NCI-H226 (cell line): Measurements from ENCODE around the gene EBF3.

Source experiments
- DNase-seq: peaks from one replicate; pipeline ENCODE4 v3.0.0-alpha.2; 2015

Gene EBF3

GRCh38 chr10:129971381-129972144 is 7.5 kb upstream of the EBF3 start:
- no peak for DNase-seq

GRCh38 chr10:129970465-129971364 is 6.6 kb upstream of the EBF3 start:
- no peak for DNase-seq

DNA sequence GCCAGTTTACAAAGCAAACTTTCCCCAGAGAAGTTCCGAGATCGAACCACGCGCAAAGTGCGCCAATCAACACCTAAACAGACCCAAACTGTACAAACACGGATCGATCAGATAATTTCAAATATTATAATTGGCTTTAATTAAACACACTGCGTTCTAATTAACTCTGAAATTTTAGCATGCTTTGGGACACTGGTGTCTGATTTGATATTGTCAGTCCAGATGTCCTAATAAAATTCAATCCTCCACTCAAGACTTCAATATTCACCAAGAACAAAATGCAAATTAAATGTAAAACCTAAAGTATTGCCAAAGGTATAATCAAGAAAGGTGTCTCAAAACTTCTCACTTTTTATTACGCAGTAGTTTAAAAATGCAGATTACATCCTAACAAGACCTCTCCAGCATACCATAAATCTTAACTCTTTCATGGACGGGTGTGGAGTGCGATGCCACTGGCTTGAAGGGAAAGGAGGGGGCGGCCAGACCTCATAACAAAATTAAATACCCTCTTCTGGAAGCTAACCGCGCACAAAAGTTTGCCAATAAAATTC is 5.9 kb upstream of the EBF3 start:
- DNase-seq: no peak

GRCh38 chr10:129969184-129969910 is 5.3 kb upstream of the EBF3 start:
- no peak for DNase-seq

GRCh38 chr10:129968853-129969183 is 4.7 kb upstream of the EBF3 start:
- DNase-seq: no peak

DNA sequence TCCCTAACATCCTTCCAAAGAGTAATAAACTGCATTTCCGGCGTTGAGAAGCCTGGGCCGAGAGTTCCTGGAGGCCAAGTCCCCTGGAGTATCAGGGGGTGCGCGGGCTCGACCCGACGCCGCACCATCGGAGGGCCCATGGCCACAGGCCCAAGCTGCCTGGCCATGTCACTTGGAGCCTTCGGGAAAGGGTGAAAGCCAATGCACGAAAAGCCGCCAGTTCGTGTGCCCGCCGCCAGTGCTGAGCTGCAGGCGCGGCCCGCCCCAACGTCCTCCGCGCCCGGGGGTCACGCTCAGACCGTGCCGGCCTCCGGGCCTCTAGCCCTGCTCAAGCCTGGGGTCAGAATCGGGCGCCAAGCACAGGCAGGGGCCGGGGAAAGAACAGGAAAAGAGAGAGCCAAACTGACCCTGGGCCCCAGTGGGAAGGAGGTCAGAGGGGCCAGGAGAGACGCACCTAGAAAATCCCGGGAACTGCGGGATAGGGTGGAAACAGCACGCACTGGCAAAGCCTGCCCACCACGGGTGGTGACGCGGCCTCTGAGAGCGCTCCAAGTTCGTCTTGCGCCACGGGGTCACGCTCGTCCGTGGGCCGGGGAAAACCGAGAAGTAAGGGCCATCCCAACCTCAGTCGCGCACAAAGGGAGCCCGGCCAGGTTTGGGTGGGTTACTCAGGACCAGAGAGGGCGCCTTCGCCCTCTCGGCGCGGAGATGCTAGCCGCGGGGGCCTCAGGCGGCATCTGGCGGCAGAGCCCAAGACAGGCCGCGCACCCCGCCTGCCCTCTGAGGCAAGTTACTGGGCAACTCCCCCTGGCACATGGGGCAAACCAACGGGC is 4.2 kb upstream of the EBF3 start:
- DNase-seq: no peak

DNA sequence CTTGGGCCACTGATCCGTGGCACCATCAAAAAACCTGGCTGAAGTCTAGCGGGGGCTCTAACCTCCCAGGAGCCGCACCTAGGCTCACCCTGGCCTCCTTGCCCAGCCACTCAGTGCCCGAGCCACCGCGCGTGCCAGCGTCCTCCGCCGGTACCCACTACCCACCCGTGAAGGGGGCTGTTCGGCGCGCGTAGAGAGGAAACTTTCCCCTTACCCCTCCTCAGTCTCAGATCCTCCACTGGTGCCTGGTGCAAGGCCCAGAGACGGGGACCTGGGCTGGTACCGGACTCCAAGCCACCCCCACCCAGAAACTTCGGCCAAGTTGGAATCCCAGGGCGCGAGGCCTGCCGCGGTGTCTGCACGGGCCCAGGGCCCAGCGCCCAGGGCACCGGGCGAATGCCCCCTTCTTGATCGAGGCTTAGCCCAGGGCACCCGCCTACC is 3.5 kb upstream of the EBF3 start:
- no peak for DNase-seq

GRCh38 chr10:129966889-129967578 is 3.0 kb upstream of the EBF3 start:
- no peak for DNase-seq

- no peak for DNase-seq
These were observed 2.4 kb upstream of the EBF3 start for GRCh38 chr10:129966370-129966888.

GRCh38 chr10:129965959-129966358 is 1.9 kb upstream of the EBF3 start:
- no peak for DNase-seq

- DNase-seq: no peak
These were observed 1.3 kb upstream of the EBF3 start for GRCh38 chr10:129965425-129965808.

- no peak for DNase-seq
These were observed 744 bp upstream of the EBF3 start for GRCh38 chr10:129964611-129965424.

DNA sequence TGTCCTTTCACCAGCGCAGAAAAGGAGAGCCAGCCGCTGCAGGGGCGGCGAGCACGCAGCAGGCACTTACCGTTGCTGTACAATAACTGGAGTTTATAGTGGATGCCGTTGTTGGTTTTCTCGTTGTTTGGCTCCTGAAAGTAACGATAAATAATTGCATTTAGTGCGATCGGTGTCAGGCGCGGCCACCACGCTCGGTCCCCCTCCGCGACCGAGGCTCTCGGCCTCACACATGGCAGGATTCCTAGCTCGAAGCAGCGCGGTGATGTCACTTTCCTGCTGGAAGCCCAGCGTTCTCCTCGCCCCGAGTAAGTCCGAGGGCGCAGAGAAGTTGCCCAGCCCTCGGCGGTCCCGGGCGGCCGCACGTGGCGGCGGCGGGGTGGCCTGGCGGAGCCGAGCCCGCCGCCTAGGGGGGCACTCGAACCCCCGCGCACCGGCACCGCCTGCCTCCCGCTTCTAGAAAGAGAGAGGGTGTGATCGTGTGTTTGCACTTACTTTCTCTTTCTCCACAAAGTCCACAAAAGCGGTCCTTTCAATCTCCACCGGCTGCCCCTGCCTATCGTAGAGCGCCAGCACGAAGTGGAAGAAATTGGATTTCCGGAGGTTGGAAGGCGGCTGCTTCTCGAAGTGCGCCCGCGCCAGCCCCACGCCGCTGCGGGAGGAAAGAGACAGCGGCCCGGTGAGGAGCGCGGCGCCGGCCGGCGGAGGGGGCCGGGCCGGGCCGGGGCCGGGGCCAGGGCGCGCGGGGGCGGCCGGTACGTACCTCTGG is 1.0 kb downstream of the EBF3 start:
- DNase-seq: no peak

GRCh38 chr10:129962031-129962871 is 1.8 kb downstream of the EBF3 start:
- no peak for DNase-seq

GRCh38 chr10:129961157-129961701 is 2.8 kb downstream of the EBF3 start:
- DNase-seq: no peak

DNA sequence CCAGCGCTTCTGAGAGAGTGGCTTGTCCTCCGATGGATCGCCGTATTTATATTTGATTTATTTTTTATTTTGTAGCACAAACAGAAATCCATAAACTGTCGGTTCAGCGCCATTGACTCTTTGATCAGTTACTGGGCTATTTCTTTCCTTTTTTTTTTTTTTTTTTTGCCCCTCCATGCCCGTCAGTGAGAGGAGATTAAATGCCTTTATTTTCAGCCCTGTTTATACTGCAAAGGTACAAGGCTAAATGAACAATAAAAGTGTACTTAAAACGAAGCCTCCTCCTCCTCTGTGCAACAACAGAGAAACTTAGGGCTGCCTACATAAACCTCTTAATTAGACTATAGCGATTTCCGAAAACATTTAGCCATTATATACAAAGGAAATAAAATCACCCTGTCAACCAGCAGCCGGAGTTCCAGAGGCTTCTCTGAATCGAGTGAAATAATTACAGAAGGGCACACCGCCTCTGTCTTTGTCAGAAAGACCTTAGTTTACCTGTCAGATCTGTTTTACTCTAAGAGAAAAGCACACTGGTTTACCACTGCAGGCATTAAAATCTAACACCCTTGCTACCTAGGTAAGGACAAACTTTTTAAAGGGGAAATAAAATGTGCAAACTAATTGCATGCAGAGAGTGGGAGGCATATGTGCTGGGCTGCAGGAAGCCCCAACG is 3.5 kb downstream of the EBF3 start:
- DNase-seq: no peak

GRCh38 chr10:129959544-129960480 is 4.3 kb downstream of the EBF3 start:
- no peak for DNase-seq
